ENCODE results near the gene OTUB2. TPM values are rescaled to one million over a fixed set of nuclear protein-coding genes. Genes with fewer than 3 reads are reported as not detected.

The OTUB2 gene
- total and polyA plus RNA-seq, 2 of the 8 experiments (the other 6 are each of a cell fraction or from before 2014, with no cell fraction given) = 2.2 to 4.2 TPM

DNA sequence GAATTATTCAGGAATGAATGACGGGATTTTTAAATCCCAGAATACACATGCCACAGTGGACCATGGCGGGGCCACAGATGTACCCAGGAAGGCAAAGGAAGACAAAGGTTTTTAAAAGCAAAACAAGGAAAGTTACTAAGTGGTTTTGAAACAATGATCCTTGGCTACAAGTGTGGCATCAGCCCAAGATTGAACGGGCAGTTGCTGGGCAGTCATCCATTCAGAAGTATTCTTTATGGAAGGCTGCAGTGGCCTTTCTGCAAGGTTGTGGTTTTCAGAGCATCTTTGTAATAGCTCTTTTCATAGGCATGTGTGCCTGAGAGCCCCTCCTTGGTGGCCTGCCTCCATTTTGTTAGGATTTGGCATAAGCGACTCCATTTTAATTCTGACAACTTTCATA is 71.0 kb downstream of the OTUB2 start:
- Histone ChIP-seq H3K18ac (ENCODE audit: extremely low read depth, low read length) (no peak overlapping the region), H3K14ac (ENCODE audit: insufficient read length) (no peak overlapping the region), H3K27me3 (replicated peaks in 1 of 4; ENCODE audit: control insufficient read depth in 3 of 4, extremely low read depth in 1 of 4, insufficient read depth in 3 of 4, low read length in 3 of 4) (no peaks in the 10 kb centered on the region), H3K79me2 (ENCODE audit: control insufficient read depth in 1 of 2, insufficient read depth in 2 of 2, low read length in 2 of 2) (no peaks in the 10 kb centered on the region), H3K36me3 (ENCODE audit: control insufficient read depth in 2 of 4, insufficient read depth in 4 of 4, low read length in 3 of 4) (no peaks in the 10 kb centered on the region; a peak in 1 of 8 replicates), H3K27ac (ENCODE audit: low read depth, low read length) (no peak overlapping the region), H2AFZ (ENCODE audit: low read length) (no peak overlapping the region), H2BK12ac (ENCODE audit: low read depth, low read length) (no peak overlapping the region), H3K4me2 (ENCODE audit: insufficient read depth in 1 of 2, low read depth in 2 of 2, low read length in 2 of 2) (no peak overlapping the region), H4K91ac (replicated peaks; ENCODE audit: insufficient read length, low read length) (no peak overlapping the region), H2BK5ac (ENCODE audit: low read depth, low read length) (no peak overlapping the region), H3K56ac (replicated peaks; ENCODE audit: insufficient read length, low read depth, low read length) (no peak overlapping the region), H2BK15ac (ENCODE audit: low read length) (no peak overlapping the region), H4K20me1 (replicated peaks in 1 of 2; ENCODE audit: control insufficient read depth in 1 of 2, insufficient read depth in 2 of 2, low read length in 2 of 2) (no peaks in the 10 kb centered on the region), H4K5ac (ENCODE audit: insufficient read length, low read depth, low read length) (no peak overlapping the region), H2BK20ac (ENCODE audit: low read length) (no peak overlapping the region), H3K79me1 (ENCODE audit: low read depth, low read length) (no peaks in the 10 kb centered on the region), H3K9ac (replicated peaks in 1 of 4; ENCODE audit: extremely low read depth in 1 of 4, low read depth in 3 of 4, low read length in 3 of 4) (no peak overlapping the region), H3K23me2 (ENCODE audit: low read depth, low read length) (no peaks in the 10 kb centered on the region), H3K4ac (replicated peaks; ENCODE audit: insufficient read length, low read depth, low read length) (no peak overlapping the region), H3K23ac (ENCODE audit: insufficient read length) (no peak overlapping the region), H2AK5ac (ENCODE audit: low read depth, low read length) (no peak overlapping the region), H3K4me3 (ENCODE audit: extremely low read depth in 1 of 4, insufficient read depth in 2 of 4, low read depth in 3 of 4, low read length in 4 of 4) (no peak overlapping the region), H3K9me3 (ENCODE audit: insufficient read depth in 2 of 2, low read depth in 1 of 2, low read length in 1 of 2) (no peaks in the 10 kb centered on the region), H4K8ac (ENCODE audit: extremely low read depth, insufficient read depth, low read length) (no peak overlapping the region), H2BK120ac (replicated peaks; ENCODE audit: low read depth, low read length) (no peak overlapping the region), H3K4me1 (replicated peaks in 1 of 4; ENCODE audit: control insufficient read depth in 3 of 4, insufficient read depth in 4 of 4, low read length in 3 of 4) (no peaks in the 10 kb centered on the region)
- DNase-seq (ENCODE audit: low read depth in 1 of 2, low spot score in 2 of 2) = no peak
- ChIA-PET CTCF (ENCODE audit: partially characterized antibody) (no interaction called here), POLR2A (ENCODE audit: partially characterized antibody) (interaction anchor here (1.0 kb wide), 1 partner anchor 40 kb away, joined by 3 read pairs; no protein-coding TSS in a partner anchor)
- FAIRE-seq = no peak
- WGBS, 2 experiments (ENCODE audit: extremely low coverage in 1 of 2, insufficient coverage in 1 of 2, insufficient read length in 1 of 2, insufficient replicate concordance in 2 of 2, low coverage in 1 of 2, low lambda C conversion rate in 2 of 2, missing lambda C conversion rate in 1 of 2) = 88% methylated on average over 4 of the region's 4 CpGs; no CpG with 5 or more reads in 1 of the 2 experiments
- no peak for TF ChIP-seq CTBP2 (IDR thresholded peaks at IDR 0.05; ENCODE audit: borderline replicate concordance, insufficient read depth, insufficient read length, low read length)
- no peak for TF ChIP-seq ZNF274 (IDR thresholded peaks at IDR 0.05; ENCODE audit: borderline replicate concordance, extremely low read depth, low read length)
- TF ChIP-seq FOSL1 (IDR thresholded peaks at IDR 0.05; ENCODE audit: insufficient read depth, low read depth, low read length) = no peak
- TF ChIP-seq BCL11A (IDR thresholded peaks at IDR 0.05; ENCODE audit: low read depth in 2 of 2, low read length in 2 of 2) = no peak
- no peak for TF ChIP-seq NANOG (IDR thresholded peaks at IDR 0.05; ENCODE audit: insufficient read depth, low read depth, low read length, poor library complexity, severe bottlenecking)
- TF ChIP-seq RBBP5 (IDR thresholded peaks at IDR 0.05; ENCODE audit: borderline replicate concordance, low read depth, low read length) = no peak
- TF ChIP-seq, protein P1, sequence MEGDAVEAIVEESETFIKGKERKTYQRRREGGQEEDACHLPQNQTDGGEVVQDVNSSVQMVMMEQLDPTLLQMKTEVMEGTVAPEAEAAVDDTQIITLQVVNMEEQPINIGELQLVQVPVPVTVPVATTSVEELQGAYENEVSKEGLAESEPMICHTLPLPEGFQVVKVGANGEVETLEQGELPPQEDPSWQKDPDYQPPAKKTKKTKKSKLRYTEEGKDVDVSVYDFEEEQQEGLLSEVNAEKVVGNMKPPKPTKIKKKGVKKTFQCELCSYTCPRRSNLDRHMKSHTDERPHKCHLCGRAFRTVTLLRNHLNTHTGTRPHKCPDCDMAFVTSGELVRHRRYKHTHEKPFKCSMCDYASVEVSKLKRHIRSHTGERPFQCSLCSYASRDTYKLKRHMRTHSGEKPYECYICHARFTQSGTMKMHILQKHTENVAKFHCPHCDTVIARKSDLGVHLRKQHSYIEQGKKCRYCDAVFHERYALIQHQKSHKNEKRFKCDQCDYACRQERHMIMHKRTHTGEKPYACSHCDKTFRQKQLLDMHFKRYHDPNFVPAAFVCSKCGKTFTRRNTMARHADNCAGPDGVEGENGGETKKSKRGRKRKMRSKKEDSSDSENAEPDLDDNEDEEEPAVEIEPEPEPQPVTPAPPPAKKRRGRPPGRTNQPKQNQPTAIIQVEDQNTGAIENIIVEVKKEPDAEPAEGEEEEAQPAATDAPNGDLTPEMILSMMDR (IDR thresholded peaks at IDR 0.05; ENCODE audit: control extremely low read depth in 1 of 3, insufficient read depth in 1 of 3, low read depth in 1 of 3, low read length in 3 of 3) = no peak
- TF ChIP-seq SIX5 (IDR thresholded peaks at IDR 0.05; ENCODE audit: low read depth, low read length) = no peak
- TF ChIP-seq CBX5 (IDR thresholded peaks at IDR 0.05; ENCODE audit: low read depth, low read length) = no peak
- TF ChIP-seq TBP (IDR thresholded peaks at IDR 0.05; ENCODE audit: low read depth, low read length) = no peak
- TF ChIP-seq TEAD4 (IDR thresholded peaks at IDR 0.05; ENCODE audit: low read depth, low read length) = no peak
- no peak for TF ChIP-seq SIRT6 (IDR thresholded peaks at IDR 0.05; ENCODE audit: low read length)
- TF ChIP-seq CHD2 (IDR thresholded peaks at IDR 0.05; ENCODE audit: low read length) = no peak

Measured in H1 (cell line).